Esophagus squamous epithelium (tissue), 5 donors: ENCODE results near the gene ADK. TPM values are rescaled to one million over a fixed set of nuclear protein-coding genes. Genes with fewer than 3 reads are reported as not detected.
A peak's percentile ranks its signal among the peaks of the same experiment; 100 is the strongest.
"Not testable (repeated sequence)": the region's sequence is repeated elsewhere in the genome, so short reads cannot be mapped to it uniquely, and the experiment has no call there.

ENCODE experiments used
- DNase-seq: peaks from one replicate; lab custom pipeline; 2025; lab: John Stamatoyannopoulos, UW
- H3K27ac ChIP-seq, 4 donors: fragments of 200-600 bp; sonication (generic); one replicate each; pipeline ENCODE4 v1.5.1; 2016 to 2019; ENCODE audit warnings: mild to moderate bottlenecking in 1 of 4
- H3K27me3 ChIP-seq, 4 donors: fragments of 200-600 bp; sonication (generic); 1 replicate in 3 of 4; 2 replicates in 1 of 4; pipeline versions ENCODE4 v1.5.1 to v1.6.0; 2017 to 2021; ENCODE audit warnings: antibody characterized with exemption in 1 of 4
- H3K36me3 ChIP-seq, 3 donors: fragments of 200-600 bp; sonication (generic); one replicate each; pipeline ENCODE4 v1.5.1; 2016 to 2019
- H3K4me1 ChIP-seq, 3 donors: fragments of 200-600 bp; sonication (generic); one replicate each; pipeline ENCODE4 v1.5.1; 2017 to 2019
- H3K4me3 ChIP-seq, 4 donors: fragments of 200-600 bp; sonication (generic); 1 replicate in 3 of 4; 2 replicates in 1 of 4; pipeline ENCODE4 v1.5.1; 2016 to 2019; ENCODE audit warnings: mild to moderate bottlenecking in 2 of 4, moderate library complexity in 1 of 4
- H3K9me3 ChIP-seq, 3 donors: fragments of 200-600 bp; sonication (generic); one replicate each; pipeline ENCODE4 v1.5.1; 2016 to 2019
- CTCF ChIP-seq, 6 experiments: fragments of 450-650 bp in 4 of 6; fragments of 200-600 bp in 2 of 6; sonication (generic) in 2 of 6; IDR thresholded peaks; one replicate each; pipeline ENCODE4 v1.5.1; 2016 to 2019; ENCODE audit warnings: antibody characterized with exemption in 6 of 6, mild to moderate bottlenecking in 4 of 6, moderate library complexity in 4 of 6
- POLR2A ChIP-seq, 4 donors: fragments of 450-650 bp; IDR thresholded peaks; one replicate each; pipeline ENCODE4 v1.6.1; 2017; ENCODE audit warnings: antibody characterized with exemption in 4 of 4, mild to moderate bottlenecking in 4 of 4, moderate library complexity in 3 of 4
- WGBS, 2 donors: methylation state at CpG; one replicate each; pipeline ENCODE4 v1.1.5; 2018; 5-methylcytosine and 5-hydroxymethylcytosine counted together
- intact Hi-C: fragments of 100-400 bp; cut with DNase I; formaldehyde crosslinking; loops from one replicate; pipeline ENCODE4 v1.15.0; 2022
- total RNA-seq, 4 donors: library from RNA; depleted of rRNA; stranded (reverse); fragments of >200 nt; gene quantifications; one replicate each; pipeline ENCODE4 v1.1.0, GENCODE V29; 2016
- donor health status: DM: yes; HTN: yes; CAD: no.

Gene ADK
- total RNA-seq, 4 donors from 2014 or later, result 43.3 to 78.4 (median 68.4) TPM

GRCh38 chr10:74293686-74294371 lies 142.8 kb downstream of the ADK start:
- no peak for DNase-seq
- Histone ChIP-seq H3K4me1 (peaks cover 2 to 21% (median 10%) of the 10 kb centered on the region in 3 donors), H3K9me3 (no peaks in the 10 kb centered on the region), H3K27me3 (no peaks in the 10 kb centered on the region), H3K4me3 (no peak overlapping the region), H3K27ac (peak overlapping the region in 3 of 4 donors; percentile 26 to 63 (median 30)), H3K36me3 (no peaks in the 10 kb centered on the region)
- TF ChIP-seq POLR2A (IDR thresholded peaks at IDR 0.05), result no peak
- TF ChIP-seq CTCF (IDR thresholded peaks at IDR 0.05), result no peak
- intact Hi-C loops, result no loop called here
- WGBS, 2 donors, result 43 to 67% methylated on average over 1 of the region's 1 CpG

GRCh38 chr10:74297389-74298080 lies 146.5 kb downstream of the ADK start:
- no peak for DNase-seq
- Histone ChIP-seq H3K27ac (no peak overlapping the region), H3K27me3 (no peaks in the 10 kb centered on the region), H3K36me3 (no peaks in the 10 kb centered on the region), H3K4me1 (peaks cover 2 to 13% (median 10%) of the 10 kb centered on the region in 3 donors), H3K4me3 (no peak overlapping the region), H3K9me3 (no peaks in the 10 kb centered on the region)
- WGBS, 2 donors, result 86 to 91% methylated on average over 2 of the region's 2 CpGs
- TF ChIP-seq POLR2A (IDR thresholded peaks at IDR 0.05), result no peak
- TF ChIP-seq CTCF (IDR thresholded peaks at IDR 0.05), result no peak
- intact Hi-C loops, result no loop called here

- intact Hi-C loops, H3K4me3 ChIP-seq, H3K4me1 ChIP-seq, H3K27ac ChIP-seq, H3K36me3 ChIP-seq, H3K9me3 ChIP-seq, DNase-seq, H3K27me3 ChIP-seq: not testable (repeated sequence)
- WGBS, 2 donors, result 84 to 90% methylated on average over 2 of the region's 2 CpGs
Measured at GRCh38 chr10:74300074-74300621, 149.1 kb downstream of the ADK start.

- intact Hi-C loops, result no loop called here
- WGBS, 2 donors, result 11 to 12% methylated on average over 1 of the region's 1 CpG
- Histone ChIP-seq H3K27me3 (no peaks in the 10 kb centered on the region), H3K36me3 (no peaks in the 10 kb centered on the region), H3K9me3 (no peaks in the 10 kb centered on the region), H3K27ac (no peak overlapping the region), H3K4me1 (no peaks in the 10 kb centered on the region), H3K4me3 (no peak overlapping the region)
- no peak for DNase-seq
- no peak for TF ChIP-seq CTCF (IDR thresholded peaks at IDR 0.05)
- TF ChIP-seq POLR2A (IDR thresholded peaks at IDR 0.05), result no peak
Measured at GRCh38 chr10:74300666-74301065, 149.6 kb downstream of the ADK start.

- H3K9me3 ChIP-seq, result no peaks in the 10 kb centered on the region
- peaks cover 3 to 16% (median 7%) of the 10 kb centered on the region in 3 donors for H3K4me1 ChIP-seq
- TF ChIP-seq POLR2A (IDR thresholded peaks at IDR 0.05), result no peak
- no peak for TF ChIP-seq CTCF (IDR thresholded peaks at IDR 0.05)
- no peaks in the 10 kb centered on the region for H3K27me3 ChIP-seq
- H3K4me3 ChIP-seq, result no peak overlapping the region
- intact Hi-C loops, result no loop called here
- no peak for DNase-seq
- no peak overlapping the region for H3K27ac ChIP-seq
- 82 to 97% methylated on average over 3 of the region's 3 CpGs for WGBS, 2 donors
- H3K36me3 ChIP-seq, result no peaks in the 10 kb centered on the region
Measured at GRCh38 chr10:74305730-74306129, 154.7 kb downstream of the ADK start.
